Limb (tissue), 2 donors: ENCODE results near the gene E2F3.

Source experiments
- DNase-seq, 2 donors: peaks; one replicate each; pipeline ENCODE4 v3.0.0-alpha.2; 2016; ENCODE audit errors: extremely low spot score in 2 of 2

Gene E2F3

GRCh38 chr6:20401205-20402091 is at the start of gene E2F3:
Gene E2F3, plus strand, starts transcription at chr6:20401879. Its CDS starts 354 bp downstream, at chr6:20402233.
- peak; percentile 99 to 100 for DNase-seq

- DNase-seq = no peak
These were observed 49.3 kb upstream of the E2F3 start for GRCh38 chr6:20352346-20352745.

- no peak for DNase-seq
These were observed 48.5 kb upstream of the E2F3 start for GRCh38 chr6:20353134-20353533.

- no peak for DNase-seq
These were observed 47.3 kb upstream of the E2F3 start for GRCh38 chr6:20354366-20354765.

- DNase-seq = no peak
These were observed 41.1 kb upstream of the E2F3 start for GRCh38 chr6:20360471-20361119.

GRCh38 chr6:20362623-20363022 is 39.1 kb upstream of the E2F3 start:
- no peak for DNase-seq

- no peak for DNase-seq
These were observed 37.4 kb upstream of the E2F3 start for GRCh38 chr6:20364327-20364726.

GRCh38 chr6:20365456-20365855 is 36.2 kb upstream of the E2F3 start:
- no peak for DNase-seq

- DNase-seq = peak in 1 of 2 donors; percentile 31
These were observed 35.4 kb upstream of the E2F3 start for GRCh38 chr6:20366082-20366830.

- DNase-seq = no peak
These were observed 33.8 kb upstream of the E2F3 start for GRCh38 chr6:20367743-20368485.

GRCh38 chr6:20370393-20370792 is 31.3 kb upstream of the E2F3 start:
- no peak for DNase-seq

GRCh38 chr6:20370801-20371200 is 30.9 kb upstream of the E2F3 start:
- no peak for DNase-seq

- DNase-seq = no peak
These were observed 26.2 kb upstream of the E2F3 start for GRCh38 chr6:20375436-20375835.

GRCh38 chr6:20377623-20378265 is 23.9 kb upstream of the E2F3 start:
- DNase-seq = peak in 1 of 2 donors; percentile 33

- no peak for DNase-seq
These were observed 22.4 kb upstream of the E2F3 start for GRCh38 chr6:20379231-20379630.

- no peak for DNase-seq
These were observed 15.5 kb upstream of the E2F3 start for GRCh38 chr6:20386218-20386617.

- no peak for DNase-seq
These were observed 12.6 kb upstream of the E2F3 start for GRCh38 chr6:20389066-20389465.

GRCh38 chr6:20393297-20393696 is 8.4 kb upstream of the E2F3 start:
- no peak for DNase-seq

- DNase-seq = no peak
These were observed 2.2 kb upstream of the E2F3 start for GRCh38 chr6:20399518-20399917.

GRCh38 chr6:20400456-20401204 is 1.0 kb upstream of the E2F3 start:
- peak in 1 of 2 donors; percentile 50 for DNase-seq
